GM21825 (cell line): ENCODE data around the gene SARNP.

Source experiments
- ATAC-seq: cut with Tn5 transposase; IDR thresholded peaks from one replicate; pipeline ENCODE4 v1.9.1; 2021; ENCODE audit warnings: mild to moderate bottlenecking, moderate library complexity; ENCODE audit not compliant: unreplicated experiment

The SARNP gene

DNA sequence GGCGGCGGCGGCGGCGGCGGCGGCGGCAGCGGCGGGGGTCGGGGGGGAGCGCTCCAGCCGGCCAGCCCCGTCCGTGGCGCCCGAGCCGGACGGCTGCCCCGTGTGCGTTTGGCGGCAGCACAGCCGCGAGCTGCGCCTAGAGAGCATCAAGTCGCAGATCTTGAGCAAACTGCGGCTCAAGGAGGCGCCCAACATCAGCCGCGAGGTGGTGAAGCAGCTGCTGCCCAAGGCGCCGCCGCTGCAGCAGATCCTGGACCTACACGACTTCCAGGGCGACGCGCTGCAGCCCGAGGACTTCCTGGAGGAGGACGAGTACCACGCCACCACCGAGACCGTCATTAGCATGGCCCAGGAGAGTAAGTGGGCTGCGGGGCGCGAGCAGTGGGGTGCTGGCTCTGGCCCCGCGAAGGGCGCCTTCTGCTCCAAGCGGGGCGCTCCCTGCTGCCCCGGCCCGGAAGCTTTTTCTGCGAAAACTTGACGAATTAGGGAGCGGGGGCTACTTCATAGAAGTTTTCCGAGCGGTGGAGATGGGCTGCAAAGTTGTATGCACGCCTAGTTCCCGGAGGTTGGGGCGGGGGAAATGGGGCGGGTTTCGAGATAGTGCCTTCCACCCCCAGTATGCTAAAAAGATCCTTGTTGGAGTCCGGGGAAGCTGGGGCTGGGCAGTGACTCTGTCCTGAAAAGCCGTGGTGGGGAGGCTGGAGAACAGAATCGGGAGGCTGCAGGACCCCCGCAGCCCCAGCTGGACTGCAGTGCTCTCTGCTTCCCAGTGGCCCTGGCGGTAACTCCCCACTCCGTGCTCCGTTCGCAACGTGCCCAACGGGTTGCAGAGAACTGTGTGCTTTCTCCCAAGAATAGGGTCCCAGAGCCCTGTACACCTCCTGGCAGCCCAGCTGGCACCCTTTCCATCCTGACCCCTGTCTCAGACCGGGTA, 73.9 kb downstream of the SARNP start:
- peak; percentile 30 for ATAC-seq

DNA sequence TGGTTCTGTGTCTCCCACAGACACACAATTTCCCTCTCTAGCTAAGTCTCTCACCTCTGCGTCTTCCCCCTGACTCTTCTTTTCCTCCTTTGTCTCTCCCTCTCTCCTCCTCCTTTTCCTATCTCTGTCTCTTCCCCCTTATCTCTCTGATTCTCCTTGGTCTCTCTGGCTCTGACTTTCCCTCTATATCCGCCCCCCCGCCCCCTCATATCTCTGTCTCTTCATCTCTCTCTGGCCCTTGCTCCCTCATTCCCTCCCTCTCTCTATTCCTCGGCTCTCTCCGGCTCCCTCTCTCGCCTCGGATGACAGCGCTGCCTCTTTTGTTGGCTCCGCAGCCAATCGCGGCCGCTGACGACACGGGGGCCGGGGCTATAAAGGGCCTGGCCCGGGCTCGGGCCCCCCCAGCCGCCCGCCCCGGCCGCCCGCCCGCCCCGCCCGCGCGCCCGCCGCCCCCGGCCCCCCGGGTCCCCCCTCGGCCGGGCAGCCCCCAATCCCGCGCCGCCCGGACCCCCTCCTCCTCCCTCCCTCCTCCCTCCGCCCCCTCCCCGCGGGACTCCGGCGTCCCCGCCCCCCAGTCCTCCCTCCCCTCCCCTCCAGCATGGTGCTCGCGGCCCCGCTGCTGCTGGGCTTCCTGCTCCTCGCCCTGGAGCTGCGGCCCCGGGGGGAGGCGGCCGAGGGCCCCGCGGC, 74.7 kb downstream of the SARNP start, which contains the start of gene GDF11:
Gene GDF11 (plus strand): TSS at position 404 of the 687 bp plus-strand sequence. CDS start 195 bp downstream, at position 599.
- peak; percentile 30 for ATAC-seq

DNA sequence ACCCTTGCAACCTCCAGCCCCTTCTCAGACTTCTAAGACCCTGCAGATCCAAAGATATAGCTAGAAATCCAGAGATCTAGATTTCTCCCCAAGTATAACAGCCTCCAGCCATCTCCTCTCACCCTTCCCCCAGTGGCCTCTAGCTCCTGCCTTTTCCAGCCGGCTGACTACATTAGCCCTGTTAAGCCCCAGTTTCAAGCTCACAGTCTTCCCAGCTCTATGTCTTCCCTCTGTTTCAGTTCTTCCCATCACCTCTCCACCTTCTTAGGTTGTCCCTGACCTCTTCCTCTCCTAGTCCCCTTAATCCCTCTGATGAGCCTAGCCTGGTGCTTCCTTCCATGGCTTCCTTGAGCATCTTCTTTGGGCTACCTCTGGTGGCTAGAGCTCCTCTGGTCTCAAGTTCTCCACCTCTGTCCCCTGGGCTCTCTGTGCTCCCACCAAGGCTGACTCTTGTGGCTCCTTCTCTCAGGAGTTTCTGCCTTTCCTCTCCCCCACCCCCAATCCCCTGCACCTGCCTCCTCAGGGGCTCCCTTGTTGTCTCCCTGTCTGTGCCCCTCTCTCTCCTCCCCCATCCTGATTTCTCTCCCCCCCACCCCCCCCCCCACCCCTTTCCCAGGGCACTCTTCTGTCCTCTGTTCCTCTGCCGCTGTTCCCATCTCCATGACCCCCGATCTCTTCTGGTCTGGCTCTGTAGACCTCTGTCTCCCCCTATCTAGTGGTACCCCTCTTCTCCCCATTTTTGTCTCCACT, 75.4 kb downstream of the SARNP start:
- no peak for ATAC-seq

DNA sequence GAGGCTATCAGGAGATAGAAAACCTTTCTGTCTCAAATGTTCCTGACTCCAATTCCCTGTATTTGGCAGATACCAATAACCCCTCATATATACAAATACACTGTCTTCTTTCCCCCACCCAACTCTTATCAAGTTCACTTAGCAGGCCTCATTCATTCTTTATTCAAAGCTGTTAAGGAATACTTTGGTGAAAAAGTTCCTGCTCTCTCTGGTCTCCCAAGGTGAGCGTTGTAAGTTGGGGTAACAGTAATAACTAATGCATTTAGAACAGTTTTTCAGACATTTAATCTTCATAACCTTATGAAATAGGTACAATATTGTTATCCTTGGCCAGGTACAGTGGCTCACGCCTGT, 78.5 kb downstream of the SARNP start:
- no peak for ATAC-seq

DNA sequence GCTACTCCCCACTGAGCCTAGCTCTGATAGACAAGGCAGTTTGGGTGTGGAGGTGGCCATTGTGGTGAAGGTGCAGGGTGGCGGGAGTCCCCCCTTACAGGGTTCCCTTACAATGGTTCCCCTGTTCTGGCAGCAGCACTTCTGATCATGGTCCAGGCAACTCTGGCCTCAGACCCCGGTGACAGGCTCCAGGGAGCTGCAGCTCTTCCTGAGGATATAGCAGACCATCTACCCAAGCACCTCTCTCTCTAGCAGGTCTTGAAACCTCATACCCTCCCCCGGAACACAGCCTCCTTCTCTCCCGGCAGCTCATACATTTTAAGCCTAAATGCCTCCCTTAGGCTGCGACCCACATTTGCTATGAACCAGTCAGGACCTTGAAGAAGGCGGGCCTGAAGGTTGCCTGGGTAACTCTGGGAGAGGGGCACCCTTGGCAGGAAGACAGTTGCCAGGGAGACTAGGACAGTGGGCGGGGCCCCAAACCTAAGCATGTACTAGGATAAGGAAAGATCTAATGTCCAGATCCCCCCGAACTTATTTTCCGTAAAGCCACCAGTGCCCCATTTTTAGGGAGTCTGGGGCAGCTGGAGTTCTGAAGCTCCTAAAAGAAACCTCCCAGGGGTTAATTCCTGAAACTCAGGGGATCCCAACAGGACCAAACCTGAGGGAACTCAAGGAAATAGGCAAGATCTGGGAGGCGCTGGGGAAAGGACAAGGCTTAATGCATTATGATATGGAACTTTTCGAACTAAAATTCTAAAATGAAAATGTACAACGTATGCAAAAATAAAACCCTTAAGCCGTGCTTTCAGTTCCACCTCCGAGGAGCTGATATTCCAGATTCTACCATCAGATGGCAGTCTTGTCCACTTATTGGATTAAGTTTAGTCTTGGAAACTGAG, 79.2 kb downstream of the SARNP start:
- peak; percentile 81 for ATAC-seq

DNA sequence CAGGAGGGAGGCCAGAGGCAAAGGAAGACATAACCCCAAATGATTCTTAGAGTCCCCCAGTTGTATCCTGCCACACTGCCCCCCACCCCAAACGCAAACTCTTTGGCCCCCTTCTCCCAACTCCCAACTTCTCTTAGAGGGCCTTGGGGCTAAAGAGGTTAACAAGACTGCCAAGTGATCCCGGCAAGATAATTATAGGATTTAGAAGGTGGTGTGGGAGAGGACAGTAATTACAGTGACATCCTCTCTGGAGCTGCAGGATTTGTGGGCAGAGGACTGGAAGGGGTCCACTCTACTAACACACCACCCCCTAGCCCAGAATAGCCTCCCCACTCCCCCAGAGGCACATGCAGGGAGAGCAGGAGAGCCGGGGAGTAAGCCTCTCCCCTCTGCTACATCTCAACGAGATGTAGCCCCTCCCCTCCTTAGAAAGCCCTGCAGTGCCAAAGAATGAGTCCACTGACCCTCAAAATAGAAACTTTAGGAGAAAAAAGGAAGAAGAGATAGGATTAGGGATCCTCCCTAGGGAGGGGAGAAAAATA, 79.9 kb downstream of the SARNP start:
- no peak for ATAC-seq

DNA sequence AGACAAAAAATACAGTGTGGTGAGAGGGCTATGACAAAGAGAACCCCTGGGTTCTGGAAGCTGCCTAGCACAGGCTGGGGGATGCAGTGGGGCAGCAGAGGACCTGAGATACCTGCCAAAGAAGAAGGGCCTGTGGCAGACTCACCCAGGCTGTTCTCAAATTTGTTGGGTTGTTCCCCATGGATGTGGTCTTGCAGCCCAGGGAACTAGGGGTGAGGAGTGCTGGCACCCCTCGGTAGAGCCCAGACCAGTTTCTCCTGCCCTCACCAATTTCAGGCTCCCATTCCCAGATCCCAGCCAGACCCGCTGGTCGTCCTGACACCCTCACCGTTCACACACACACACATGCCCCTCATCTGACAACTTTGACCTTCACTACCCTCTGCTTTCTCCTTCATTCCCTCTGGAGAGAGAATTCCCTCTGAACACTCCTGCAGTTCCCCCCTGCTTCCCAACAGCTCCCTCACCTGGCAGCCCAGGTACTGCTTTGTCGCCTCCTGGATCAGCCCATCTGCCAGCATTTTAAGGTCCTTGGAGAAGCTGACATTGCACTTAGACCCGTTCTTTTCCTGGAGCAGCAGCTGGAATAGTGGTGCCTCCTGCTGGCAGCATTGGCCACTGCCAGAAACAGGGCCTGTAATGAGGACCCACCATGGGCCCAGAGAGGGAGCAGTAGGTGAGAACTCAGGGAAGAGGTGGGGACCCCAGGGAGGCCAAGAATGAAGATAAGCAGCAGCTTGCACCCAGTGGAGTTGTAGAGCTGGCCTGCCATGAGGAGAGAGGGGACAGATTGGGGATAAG, 80.5 kb downstream of the SARNP start:
- ATAC-seq = no peak

DNA sequence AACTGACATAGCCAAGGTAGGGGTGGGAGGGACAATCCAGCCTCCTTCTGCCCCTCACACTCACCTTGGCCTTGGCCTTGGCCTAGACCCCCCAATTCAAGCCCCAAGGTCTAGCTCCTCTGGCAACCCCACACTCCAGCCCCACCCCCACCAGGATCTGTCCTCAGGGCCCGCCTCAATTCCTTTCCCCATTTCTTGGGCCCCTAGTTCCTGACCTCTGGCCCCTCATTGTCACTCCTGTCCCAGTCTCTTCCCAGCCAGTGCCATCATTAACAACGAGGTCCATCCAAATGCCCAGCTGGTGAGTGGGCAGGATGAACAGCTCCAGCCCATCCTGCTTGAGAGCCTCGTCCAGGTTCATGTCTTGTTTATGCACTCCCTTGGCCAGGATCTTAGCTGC, 81.4 kb downstream of the SARNP start:
- no peak for ATAC-seq

DNA sequence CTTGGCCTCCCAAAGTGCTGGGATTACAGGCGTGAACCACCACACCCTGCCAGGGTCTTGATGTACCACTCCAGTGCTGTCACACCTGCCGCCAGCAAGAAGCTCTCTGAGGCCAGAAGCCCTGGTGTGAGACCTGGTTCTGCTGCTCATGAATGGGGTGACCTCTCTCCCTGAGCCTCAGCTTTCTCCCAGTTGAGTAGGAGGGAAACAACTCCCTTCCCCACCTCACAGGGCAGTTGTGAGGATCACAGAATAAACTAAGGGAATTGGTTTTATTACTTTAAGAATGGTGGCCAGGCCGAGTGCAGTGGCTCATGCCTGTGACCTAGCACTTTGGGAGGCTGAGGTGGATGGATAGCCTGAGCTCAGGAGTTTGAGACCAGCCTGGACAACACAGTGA, 82.9 kb downstream of the SARNP start:
- no peak for ATAC-seq

DNA sequence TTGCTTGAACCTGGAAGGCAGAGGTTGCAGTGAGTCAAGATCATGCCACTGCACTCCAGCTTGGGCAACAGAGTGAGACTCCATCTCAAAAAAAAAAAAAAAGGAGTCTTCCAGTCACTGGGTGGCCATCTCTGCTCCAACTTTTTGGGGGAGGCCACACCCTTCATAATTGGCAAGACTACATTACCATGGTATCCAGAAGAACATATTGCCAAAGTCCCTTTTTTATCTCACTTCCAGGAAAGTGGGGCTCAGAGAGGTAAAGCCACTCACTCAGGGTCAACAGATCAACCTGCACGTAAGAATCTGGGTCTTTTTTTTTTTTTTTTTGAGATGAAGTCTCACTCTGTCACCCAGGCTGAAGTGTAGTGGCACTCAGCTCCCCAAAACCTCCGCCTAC, 83.7 kb downstream of the SARNP start:
- ATAC-seq = no peak

DNA sequence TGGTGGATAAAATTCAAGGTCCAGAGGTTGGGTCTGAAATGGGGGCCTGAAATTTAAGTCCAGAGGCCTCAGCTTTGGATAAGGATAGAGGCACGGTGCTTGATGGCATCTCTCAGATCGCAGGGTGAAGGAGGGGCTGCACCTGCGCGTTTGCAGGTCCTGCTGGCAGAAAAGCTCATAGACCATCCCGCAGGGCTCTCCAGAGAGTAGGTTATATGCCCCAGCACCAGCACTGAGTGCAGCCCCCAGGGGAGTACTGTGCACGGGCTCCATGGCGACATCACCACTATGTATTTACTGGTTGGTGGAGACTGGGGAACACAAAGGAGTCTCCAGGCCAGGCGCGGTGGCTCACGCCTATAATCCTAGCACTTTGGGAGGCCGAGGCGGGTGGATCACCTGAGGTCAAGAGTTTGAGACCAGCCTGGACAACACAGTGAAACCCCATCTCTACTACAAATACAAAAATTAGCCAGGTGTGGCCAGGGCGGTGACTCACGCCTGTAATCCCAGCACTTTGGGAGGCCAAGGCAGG, 84.4 kb downstream of the SARNP start:
- no peak for ATAC-seq

DNA sequence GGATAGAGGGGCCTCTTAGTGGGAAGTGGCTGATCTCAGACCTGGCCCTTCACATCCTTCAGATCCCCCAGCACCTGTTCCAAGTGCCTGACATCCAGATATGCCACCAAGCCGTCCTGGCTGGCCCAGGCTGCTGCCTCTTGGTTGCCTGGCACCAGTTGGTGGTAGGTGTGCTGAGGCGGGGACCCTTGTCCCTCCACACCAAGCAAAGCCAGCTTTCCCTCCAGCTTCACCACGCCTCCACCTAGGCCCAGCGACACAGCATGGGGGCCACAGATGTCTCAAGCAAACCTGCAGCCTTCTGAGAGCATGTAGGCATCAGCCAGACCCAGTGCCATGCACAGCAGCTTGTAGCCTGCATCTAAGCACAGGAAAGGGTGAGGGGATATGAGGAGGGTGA, 85.2 kb downstream of the SARNP start:
- no peak for ATAC-seq

DNA sequence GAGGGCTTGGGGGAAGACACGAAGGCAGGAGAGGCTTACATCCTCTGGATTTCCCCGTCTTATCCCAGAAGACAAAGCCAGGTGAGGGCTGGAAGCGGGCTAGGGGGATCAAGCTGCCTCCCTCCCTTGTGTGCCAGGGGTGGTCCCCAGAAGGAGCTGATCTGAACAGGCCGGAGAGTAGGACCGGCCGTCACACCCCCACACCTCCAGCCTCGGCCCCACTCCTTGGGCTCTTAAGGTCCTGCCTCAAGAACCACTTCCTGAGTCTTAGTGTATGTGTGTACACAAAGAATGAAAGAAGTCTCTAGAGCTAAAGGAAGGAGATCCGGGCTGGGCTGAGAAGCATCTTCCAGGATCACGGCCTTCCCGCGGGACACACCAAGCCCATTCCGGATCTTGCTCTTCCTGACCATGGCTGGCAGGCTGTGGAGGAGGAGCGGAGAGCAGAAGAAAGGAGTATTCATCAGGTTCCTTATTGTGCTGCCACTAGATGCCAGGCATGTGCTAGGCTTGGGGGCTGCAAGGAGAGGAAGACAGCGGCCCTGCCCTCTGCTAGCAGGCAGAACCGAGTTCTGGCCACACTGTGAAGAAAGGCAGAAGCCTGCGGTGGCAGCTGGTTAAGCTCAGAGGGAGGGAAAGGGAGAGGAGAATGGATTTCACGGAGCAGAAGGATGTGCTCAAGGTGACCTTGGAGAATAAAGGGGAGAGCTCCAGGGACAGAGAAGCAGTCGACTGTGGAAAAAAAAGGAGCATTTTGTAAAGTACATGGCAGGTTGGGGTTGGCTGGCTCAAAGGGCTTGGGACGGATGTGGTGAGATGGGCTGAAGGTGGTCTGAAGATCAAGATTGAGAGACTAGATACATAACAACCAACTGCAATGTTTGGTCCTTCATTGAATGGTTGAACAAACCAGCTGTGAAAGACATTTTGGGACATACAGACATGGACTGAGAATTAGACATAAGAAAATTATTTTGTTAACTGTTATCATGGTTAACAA, 87.4 kb downstream of the SARNP start:
- peak; percentile 42 for ATAC-seq

DNA sequence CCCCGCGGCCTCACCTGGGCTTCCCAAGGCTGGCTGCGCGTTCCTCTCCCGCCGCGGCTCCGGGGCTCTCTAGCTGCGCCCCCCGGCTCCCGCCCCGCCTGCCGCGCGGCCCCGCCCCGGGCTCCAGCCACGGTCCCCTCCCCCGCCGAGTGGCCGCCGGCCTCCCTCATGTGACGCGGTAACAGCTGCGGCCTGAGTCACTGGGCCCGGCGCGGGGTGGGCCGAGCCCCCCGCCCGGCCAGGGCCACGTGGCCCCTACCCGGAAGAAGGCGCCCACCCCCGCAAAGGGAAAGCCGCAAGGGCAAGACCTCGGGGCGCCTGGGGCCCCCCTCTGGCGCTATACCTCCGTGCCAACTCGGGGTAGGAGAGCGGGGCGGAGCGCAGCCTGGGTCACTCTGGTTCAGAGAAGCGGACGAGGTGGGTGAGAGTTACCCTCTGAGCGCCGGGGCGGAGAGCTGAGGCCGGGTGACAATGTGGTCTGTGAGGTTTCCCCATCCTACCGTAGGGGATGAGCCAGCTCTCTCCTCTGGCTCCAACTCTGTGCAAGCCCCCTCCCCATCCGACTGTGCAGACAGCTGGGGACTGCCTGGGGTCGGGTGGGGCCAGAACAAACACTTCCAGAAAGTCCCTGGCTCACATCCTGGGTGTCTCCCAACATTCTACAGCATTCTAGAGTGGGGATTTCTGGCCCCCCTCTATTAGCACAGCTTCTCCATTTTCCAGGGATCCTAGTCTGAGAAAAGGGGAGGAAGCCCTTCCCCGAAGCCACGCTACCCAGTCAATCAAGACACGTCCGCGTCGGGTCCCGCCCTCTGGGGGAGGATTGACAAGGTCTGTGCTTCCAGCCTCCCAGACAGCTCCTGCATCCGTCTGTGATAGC, 88.3 kb downstream of the SARNP start, which contains the start of gene CD63:
Gene CD63 (minus strand): TSS at position 71 of the 880 bp plus-strand sequence. CDS start 668 bp downstream, outside the sequence.
- peak; percentile 59 for ATAC-seq

DNA sequence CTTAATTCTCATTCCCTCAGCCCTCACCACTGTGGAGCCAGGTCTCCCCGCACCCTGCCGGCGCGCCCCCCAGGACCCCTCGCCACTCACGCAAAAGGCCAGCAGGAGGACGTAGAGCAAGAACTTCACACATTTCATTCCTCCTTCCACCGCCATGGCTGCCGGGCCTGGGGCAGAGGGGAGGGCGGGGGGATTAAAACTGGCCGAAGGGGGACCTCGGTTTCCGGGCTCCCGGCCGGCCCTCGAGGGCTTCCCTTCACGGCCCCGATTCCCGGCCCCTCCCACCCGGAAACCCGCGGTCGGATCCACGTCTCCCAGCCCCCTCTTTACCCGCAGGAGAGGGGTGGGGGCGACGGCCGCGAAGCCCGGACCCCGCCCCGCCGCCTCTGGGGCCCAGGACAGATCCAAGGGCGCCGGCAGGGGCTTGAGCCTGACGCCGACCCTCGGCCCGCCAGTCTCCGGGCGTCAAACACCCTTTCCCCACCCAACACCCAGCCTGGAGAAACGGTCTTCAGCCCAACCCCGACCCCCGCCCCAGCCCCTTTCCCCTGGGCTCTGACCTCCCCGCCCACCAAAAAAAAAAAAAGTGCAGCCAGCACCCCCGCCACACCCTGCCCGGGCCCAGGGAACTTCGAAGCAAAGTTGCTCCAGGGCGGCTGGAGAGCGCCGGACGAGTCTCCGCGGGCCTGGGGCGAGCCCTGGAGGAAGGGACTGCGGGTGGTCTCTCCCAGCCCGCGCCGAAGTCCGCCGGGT, 89.2 kb downstream of the SARNP start:
- no peak for ATAC-seq

DNA sequence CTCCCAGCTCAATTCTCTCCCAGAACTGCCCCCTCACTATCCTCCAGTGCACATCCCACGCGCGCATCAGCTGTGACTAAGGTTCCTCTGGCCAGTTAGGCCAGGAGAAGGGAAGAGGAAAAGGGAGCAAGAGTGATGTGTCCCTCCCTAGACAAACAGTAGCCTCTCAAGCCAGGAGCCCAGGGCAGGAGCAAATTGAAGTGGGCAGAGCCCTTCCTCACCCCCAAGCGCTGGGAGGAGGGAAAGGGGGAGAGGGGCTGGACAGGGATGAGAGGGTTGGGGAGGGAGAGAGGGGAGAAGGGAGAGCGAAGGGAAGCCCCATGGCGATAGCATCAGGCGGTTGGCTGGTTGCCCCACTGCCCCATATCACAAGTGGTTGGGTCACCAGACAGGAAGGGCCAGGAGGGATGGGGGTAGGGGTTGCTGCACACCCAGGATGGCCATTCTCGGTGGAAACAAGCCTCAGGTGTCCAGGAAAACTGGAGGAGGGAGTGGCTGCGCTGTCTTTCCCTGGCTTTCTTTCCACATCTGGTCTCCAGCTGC, 89.8 kb downstream of the SARNP start:
- ATAC-seq = no peak
